HG03196 (cell line): Measurements from ENCODE around the gene AP1G2.

Experiments
- ATAC-seq: cut with Tn5 transposase; IDR thresholded peaks from one replicate; pipeline ENCODE4 v1.9.1; 2021; ENCODE audit not compliant: unreplicated experiment

The AP1G2 gene

DNA sequence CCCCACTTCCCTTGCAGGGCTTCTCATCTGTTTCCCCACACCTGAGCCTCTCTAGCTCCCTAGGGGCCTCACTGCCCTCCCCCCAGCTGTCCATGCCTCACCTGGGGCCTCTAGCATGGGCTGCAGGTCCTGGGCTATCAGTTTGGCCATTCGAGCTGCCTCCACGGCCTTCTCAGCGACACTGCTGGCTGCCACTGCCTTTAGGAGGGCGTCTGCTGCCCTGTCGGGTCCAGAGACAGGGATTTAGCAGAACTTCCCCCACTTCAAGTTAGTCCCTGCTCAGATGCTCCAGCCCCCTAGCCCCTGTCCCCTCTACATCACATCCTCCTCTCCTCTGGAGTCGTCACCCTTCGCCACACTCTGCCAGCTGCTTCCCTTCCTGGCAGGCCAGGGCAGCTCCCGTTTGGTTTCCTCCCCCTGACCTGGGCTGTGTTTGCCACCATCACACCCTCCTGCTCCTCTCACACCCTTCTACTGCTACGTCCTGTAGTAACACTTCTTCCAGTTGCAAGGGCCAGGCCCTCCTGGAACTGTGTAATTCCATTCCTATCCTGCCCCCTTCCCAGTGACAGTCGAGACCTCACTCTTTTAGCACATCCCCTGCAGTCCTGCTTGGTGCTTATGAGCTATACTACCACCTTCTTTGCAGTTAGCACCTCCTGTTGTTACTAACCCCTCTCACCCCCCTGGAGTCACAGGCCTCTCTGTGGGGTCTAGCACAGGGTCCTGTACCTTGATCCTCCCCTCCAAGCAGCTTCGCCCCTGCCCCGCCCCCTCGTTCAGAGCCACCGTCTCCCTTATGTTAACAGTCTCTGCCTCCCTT, 4.3 kb upstream of the AP1G2 start:
- no peak for ATAC-seq

DNA sequence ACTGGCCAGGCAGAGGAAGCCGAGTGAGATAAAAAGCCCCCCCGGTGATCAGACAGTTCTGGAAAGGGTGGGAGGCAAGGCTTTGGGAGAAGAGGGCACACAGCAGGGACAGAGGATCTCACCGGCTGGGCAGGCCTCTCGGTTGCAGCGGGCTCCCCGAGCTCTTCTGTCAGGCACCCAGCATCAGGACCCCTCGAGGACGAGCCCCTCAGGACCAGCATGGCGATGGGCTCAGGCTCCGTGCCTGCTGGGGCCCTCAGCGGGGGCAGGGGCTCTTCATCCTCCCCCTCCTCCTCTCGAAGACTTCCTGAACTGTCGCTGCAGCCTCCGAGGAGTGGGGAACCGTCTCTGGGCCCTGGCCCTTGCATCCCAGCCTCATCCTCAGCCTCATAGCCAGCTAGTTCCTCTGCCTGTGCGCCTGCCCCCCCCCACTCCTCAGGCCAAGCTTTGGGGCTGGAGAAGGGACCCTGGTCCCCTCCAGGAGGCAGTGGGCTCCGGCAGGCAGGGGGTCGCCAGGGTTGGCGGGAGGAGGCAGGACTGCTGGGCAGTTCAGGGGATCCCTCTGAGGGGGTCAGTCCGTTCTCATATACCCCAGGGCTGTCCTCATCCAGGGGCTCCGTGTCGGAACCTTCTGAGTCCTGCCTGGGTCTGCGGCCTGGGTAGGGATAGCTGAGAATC, 3.4 kb upstream of the AP1G2 start:
- ATAC-seq: no peak

DNA sequence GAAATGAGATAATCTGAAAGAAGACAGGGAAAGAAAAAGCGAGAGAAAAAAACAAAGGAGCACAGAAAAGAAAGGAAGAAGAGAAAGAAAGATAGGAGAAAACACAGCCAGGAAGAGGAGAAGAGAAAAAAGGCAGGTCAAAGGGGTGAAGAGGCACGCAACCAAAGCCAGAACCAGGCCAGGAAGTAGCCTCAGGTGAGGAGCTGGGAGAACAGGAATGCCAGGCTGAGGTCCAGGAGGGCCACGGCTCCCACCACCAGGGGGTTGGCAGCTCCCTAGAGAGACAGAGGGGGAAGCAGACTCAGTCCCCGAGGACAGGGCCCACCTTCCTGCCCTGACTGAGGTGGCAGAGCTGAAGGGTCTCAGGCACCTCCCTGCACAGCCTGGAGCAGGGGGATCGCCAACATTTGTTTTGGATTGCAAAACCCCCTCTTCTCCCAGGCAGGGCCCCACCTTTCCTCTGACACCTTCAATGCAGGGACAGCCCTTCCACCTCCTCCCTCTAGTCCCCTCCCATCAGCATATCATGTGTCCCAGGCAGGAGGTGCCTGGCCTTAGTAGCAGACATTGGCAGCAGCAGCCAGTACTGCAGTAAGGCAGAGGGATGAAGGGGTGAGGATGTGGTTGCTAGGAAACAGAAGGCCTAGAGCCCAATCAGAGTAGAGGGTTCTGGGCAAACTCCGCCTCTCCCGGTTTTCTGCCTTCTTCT, 2.0 kb upstream of the AP1G2 start:
- ATAC-seq: no peak

DNA sequence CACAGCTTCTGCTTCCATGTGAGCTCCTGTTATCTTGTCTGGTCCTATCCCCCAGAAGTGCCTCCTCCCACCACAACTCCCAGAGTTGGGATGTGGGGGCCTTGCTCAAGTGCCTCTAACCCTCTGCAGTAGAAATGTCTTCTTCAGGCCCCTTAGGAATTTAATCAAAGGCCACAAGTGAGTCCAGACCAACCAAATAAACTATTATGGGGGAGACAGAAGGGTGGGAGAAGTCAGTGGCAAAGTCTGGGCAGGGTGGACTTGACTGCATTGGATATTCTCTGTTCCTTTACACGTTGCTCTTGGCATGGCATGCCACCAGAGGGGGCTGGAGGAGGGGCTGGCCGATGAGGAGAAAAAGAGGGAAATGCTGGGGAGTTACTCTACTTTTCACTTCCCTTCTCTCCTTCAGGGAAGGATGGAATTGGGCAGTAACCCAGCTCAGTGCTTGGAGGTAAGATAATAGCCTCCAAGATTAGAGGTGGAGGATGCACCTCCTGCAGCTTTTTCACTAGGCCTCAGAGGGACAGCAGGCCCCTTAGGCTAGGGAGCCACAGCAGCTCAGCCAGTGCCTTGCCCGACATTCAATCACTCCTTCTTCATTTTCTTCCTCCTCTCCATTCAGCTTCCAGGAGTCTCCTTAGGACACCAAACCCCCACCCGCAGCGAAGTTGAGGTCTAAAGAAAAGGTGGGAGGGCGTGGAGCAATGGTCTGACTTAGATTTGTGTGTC, 1.2 kb upstream of the AP1G2 start:
- ATAC-seq: no peak

DNA sequence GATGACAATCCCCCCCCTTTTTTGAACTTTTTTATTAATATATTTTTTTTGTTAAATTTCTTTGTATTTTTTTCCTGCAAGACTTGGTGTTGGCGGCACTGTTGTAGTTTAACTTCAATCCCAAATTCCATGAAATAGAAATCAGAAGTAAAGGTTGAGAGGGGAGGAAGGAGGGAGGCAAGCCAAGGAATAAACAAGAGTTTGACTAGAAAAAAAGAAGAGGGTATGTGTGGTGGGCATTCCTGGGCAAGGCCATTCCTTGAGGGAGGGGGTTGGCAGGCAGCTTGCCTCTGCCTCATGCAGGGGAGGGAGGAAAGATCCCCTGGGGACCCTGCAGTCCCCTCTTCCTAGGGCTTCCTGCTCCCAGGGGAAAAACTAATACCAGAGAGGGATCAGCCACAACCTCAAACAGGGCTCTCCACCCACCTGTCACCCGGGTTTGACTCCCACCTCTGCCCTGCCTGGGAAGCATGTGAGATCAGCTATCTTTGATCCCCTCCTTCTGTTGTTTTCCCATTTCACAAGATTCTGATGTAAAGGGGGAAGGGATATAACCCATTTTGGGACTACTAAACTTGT, 519 bp upstream of the AP1G2 start:
- ATAC-seq: no peak

DNA sequence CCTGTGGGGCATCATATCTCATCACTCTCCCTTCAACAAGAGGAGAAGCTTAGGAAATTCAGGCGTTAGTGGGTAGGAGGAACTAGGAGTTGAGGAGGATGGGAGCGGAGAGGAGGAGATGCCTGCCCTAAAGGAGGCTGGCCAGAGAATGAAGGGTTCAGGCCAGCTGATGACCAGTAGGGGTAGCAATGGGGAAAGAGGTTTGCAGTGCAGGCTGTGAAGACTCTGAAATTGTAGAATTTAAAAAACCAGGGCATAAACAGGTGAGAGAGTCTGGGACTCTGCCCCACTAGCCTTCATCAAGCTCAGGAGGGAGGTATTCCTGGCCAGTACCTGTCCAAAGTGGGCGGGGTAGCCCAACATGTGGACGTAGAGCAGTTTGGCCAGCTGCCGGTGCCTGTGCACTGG, 809 bp downstream of the AP1G2 start:
- no peak for ATAC-seq

DNA sequence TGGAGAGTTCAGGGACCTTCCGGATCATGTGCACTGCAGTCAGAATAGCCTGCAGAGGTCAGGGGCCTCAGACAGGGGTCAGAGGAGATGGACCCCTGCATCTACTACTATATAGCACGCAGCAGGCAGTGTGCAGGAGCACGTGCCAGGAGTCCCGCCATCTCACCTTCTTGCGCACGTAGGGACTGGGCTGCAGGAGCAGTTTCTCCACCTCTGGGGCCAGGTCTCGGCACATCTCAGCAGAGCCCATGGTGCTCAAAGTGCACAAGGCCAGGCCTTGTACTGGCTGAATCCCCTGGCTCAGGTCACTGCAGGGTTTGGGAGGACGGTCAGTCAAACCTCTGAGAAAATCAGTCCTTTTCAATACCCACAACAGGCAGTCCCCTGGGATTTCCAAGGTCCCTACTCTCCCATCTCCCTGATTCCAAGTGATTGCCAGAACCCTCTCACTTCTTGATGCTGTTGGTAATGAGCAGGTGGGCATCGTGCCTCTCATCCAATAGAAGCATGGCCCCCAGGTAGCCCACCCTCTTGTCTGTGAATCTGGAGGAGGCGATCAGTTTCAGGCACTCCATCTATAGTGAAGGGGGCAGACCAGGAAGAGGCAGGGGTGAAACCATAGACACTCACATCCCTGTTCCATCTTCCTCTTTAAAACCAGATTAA, 1.3 kb downstream of the AP1G2 start:
- ATAC-seq: no peak

DNA sequence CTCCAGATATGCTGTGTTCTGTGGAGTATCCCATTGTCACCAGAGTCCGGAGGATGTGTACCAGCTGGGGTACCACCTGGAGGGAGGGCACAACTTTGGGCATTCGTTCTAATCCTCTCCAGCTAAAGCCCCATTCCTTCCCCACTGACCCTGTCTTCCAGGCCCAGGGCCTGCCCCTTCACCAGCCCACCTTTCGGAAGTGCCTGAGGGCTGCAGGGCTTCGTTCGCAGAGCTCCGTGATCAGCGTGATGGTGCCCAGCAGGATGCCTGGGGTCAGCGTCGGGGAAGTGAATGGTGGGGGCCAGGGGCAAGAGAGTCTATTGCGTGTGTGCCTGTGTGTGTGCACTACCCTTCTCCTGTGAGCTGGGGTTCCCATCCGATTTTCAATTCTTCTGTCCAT, 2.0 kb downstream of the AP1G2 start:
- no peak for ATAC-seq

DNA sequence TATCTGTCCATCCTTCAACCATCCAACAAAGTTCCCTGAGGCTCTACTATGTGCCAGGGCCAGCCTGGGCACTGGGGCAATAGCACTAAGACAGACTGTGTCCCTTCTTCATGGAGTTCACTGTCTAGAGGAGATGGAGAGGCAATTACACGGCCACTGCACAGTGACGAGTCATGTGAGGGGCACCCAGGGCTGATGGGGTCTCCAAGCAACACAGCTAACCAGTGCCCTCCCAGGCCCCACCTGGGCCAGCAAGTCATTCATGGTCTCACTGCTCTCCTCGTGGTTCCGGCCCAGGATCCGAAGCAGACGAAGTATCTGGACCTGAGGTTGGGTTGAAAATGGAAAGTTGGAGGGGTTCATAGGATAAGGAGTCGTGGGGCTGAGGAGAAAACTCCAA, 2.7 kb downstream of the AP1G2 start:
- ATAC-seq: no peak

DNA sequence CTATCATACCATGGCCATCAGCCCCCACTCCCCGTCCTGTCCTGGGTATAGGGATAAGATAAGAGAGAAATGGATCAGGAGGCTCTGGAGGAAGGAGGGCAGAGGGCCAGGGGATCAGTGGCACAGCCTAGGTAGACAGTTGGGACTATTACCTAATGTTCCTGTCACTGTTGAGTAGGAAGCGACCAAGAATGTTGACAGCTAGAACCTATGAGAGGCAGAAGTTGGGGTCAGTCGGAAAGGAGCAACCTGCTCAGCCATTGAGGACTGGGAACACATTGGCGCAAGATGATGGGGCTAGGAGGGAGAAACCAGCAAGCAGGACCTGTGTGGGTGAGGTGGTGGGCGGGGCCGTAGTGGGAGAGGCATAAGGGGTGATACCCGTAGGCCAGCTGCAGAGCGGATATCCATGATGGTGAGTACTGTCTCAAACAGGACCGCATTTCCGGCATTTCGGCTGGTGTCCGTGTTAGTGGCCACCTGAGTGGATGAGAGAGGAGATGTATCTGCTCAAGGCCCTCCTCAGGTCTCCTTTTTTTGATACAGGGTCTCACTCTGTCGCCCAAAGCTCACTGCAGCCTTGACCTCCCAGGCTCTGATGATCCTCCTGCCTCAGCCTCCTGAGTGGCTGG, 3.3 kb downstream of the AP1G2 start:
- no peak for ATAC-seq

DNA sequence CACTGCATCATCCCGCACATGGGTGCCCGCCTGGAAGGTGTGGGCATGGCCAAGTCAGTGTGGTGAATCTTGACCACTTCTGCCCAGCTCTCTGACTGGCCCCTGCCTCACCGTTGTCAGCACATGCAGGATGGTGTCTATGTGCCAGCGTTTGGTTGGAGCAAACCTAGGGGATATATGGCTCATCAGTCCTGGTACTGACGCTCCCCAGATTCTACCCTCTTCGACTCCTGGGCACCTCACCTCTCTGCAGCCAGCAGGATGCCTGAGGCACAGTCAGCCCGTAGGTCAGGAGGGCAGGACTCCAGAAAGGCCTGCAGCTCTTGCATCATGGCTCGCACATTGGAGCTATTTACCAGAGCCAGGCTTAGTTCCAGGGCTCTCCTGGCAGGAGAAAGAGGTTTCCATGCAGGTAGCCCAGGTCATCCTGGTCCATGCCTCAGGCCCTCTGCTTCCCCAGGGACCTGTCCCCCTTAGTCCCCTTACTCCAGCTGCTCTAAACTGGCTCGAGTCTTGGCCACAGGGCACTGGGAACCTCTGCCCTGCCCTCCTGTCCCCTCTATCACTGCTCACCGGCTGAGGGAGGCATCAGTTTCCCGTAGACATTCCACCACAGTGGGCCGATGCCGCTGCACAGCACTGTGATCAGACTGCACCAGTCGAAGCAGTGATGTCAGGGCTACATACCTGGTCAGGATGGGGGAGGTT, 4.0 kb downstream of the AP1G2 start:
- no peak for ATAC-seq

DNA sequence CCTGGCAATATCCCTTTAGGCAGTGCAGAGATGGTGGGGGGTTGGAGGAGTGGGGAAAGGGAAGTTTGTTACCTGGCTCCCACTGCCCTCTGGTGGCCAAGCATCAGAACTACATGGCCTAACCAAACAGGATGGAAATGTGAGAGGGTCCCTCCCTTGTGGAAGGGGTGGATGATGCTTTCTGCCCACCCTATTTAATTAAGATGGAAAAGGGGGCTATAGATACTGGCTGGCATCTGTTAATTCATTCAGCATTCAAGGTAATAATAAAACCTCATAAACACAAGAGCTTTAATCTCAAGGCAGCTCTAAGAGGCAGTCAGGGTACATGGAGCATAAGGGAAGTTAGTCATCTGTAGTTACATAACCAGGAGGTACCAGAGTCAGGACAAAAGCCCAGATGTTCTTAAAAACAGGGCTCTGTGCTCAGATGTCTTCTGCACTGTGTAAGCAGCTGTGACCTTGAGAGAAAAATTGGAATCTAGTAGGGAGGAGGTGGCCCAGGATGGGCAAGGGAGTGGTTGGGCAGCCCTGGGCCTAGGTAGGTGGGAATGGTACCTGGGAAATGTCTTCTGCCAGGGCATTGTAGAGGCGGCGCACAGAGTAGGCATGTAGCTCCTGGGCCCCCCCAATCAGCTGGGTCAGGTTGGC, 4.6 kb downstream of the AP1G2 start:
- no peak for ATAC-seq

DNA sequence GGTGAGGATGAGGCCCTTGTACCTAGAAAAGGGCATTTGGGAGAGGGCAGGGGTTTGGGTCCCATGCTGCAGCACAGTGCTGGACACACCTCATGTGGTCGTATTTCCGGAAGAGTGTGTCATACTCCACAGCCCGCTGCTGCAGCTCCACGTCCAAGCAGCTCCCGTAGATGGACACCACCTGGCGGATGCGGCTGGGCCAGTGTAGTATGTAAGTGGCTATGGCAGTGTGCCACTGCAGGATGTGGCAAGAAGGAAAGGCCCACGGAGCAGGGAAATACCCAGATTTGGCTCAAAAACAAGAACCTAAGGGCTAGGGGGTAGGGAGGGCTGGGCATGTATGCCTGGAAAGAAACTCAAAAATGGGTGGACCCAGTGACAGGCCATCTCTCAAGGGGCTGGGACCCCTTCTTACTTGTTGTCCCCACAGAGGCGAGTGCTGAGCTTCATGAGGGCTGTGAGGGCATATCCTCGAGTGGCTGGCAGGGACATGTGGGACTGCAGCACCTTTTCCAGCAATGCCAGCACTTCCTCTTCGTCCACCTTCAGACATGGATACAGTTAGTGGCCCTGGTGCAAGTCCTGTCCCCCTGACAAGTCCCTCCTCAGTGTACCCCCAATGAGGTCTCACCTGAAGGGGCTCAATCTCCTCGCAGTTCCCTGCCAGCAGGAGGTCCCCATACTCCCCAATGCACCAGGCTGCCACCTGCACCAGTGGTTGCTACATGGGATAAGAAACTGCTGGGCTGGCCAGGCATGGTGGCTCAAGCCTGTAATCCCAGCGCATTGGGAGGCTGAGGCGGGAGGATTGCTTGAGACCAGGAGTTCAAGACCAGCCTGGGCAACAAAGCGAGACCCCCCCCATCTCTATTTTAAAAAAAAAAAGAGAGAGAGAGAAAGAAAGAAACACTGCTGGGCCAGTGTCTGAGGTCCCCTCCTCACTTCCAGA, 5.4 kb downstream of the AP1G2 start:
- no peak for ATAC-seq

DNA sequence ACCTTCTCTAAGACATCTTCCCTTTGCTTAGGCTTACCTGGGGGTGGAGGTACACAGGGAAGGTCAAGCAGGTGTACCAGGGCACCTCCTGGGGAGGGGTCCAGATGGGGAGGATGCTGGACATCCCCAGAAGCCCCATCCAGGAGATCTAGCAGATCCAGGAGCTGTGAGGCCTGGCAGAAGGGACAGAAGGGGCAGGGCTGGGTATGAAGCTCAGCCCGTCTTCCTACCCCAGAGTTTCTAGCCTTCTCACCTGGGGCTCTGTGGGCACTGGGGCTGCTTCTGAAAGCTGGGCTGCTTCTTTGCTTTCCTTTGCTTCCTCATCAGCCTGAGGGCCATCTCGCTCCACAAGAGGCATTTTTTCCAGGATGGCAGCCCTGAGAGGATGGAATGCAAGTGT, 6.3 kb downstream of the AP1G2 start:
- ATAC-seq: no peak

DNA sequence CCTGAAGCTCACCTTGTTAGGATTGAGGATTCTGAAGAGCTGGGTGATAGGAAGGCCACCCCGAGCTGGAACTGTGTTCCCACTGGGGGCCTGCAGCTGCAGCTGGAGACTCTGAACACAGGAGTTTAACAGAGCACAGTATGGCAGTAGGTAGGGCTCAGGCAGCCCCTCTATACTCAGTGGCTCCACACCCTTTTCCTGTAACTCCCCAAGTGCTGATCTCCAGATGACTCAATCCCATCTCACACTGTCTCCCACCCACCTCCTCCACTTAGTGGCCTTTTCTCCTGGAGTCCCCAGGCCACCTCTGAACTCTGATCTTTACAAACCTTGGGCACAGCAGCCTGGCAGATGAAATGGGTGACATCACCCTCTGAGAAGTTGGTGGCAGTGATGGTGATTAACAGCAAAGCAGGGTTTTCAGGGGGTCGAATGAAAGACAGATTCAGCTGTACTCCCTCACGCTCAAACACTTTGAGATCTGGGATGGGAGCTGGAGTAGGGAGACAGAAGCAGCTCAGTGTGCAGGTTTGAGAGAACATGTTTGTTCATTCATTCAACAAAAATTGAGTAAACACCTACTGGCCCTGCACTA, 7.6 kb downstream of the AP1G2 start:
- ATAC-seq: no peak

DNA sequence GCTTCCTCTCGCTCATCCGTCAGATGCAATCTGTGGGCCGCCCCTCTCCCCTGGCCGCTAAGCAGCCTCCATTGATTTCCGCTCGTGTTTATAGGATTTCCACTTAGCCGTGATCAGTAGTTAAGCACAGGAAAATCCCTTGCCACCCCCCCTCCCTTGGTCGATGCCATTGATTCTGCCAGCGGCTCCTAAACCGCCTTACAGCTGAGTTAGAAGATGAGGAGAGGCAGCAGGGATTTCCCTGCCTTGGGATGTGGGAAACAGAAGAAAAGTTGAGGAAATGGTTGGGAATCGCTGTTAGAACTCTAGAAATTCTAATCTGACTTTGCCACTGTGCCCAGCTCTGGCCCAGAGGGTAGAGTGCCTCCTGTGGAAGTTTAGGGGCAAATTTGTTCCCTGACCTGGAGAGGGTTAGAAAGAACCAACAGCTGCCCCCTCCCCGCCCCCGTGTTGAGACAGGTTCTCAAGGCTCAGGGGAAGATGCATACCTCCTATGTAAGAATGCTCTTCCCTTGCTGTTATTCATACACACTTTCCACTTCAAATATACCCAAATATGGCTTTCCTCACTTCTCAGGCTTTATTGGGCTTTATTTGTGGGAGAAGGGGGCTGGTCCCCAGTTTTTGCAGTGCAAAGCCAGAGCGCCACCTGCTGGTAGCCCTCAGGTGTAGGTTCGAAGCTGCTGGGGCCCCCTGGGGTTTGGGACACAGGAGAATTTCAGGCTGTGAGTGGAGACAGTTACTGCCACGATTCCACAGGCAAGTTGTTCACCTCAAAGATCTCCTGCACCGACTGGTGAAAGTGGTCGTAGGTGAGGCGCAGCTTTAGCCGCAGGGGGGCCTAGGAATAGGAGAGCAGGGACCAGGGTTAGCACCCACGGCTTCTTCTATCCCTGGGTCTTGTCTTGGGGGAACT, 8.3 kb downstream of the AP1G2 start:
- ATAC-seq: no peak
